ENCODE measurements around the gene TMEM184A. TPM values are rescaled to one million over a fixed set of nuclear protein-coding genes. Genes with fewer than 3 reads are reported as not detected.

Gene TMEM184A
- total and polyA plus RNA-seq, 7 donors: 0.28 to 60.3 (median 9.3) TPM; not detected in 3

- Histone ChIP-seq H3K9me3 (no peaks in the 10 kb centered on the region), H3K36me3 (peaks cover 29 to 50% (median 37%) of the 10 kb centered on the region in 4 donors), H3K27me3 (no peaks in the 10 kb centered on the region), H3K4me3 (peak overlapping the region; percentile 80 to 100 (median 96)), H3K4me1 (peaks cover 0 to 31% (median 27%) of the 10 kb centered on the region in 4 donors), H3K27ac (no peak overlapping the region)
- intact Hi-C loops (cut with DNase I): no loop called here
- WGBS, 2 donors: 92 to 93% methylated on average over 20 of the region's 20 CpGs
- no peak for DNase-seq
- TF ChIP-seq EP300 (IDR thresholded peaks at IDR 0.05) (no peak), POLR2A (IDR thresholded peaks at IDR 0.05) (no peak), CTCF (IDR thresholded peaks at IDR 0.05) (no peak), POLR2AphosphoS5 (IDR thresholded peaks at IDR 0.05) (no peak)
Observed at GRCh38 chr7:1502845-1503244, 53.2 kb downstream of the TMEM184A start.

GRCh38 chr7:1501487-1502270 lies 54.3 kb downstream of the TMEM184A start:
- no peaks in the 10 kb centered on the region for H3K9me3 ChIP-seq
- no peak overlapping the region for H3K27ac ChIP-seq
- H3K4me3 ChIP-seq: no peak overlapping the region
- no peaks in the 10 kb centered on the region for H3K27me3 ChIP-seq
- DNase-seq: no peak
- no peak for TF ChIP-seq CTCF (IDR thresholded peaks at IDR 0.05)
- WGBS, 2 donors: 91 to 93% methylated on average over 21 of the region's 21 CpGs
- H3K4me1 ChIP-seq: peaks cover 0 to 31% (median 25%) of the 10 kb centered on the region in 4 donors
- peaks cover 35 to 62% (median 45%) of the 10 kb centered on the region in 4 donors for H3K36me3 ChIP-seq
- intact Hi-C loops (cut with DNase I): no loop called here

- H3K9me3 ChIP-seq: no peaks in the 10 kb centered on the region
- H3K36me3 ChIP-seq: peaks cover 38 to 76% (median 55%) of the 10 kb centered on the region in 4 donors
- no peak for TF ChIP-seq POLR2A (IDR thresholded peaks at IDR 0.05)
- no peak for TF ChIP-seq CTCF (IDR thresholded peaks at IDR 0.05)
- TF ChIP-seq POLR2AphosphoS5 (IDR thresholded peaks at IDR 0.05): no peak
- no peak for TF ChIP-seq EP300 (IDR thresholded peaks at IDR 0.05)
- intact Hi-C loops (cut with DNase I): no loop called here
- H3K27ac ChIP-seq: no peak overlapping the region
- H3K4me3 ChIP-seq: no peak overlapping the region
- WGBS, 2 donors: 96 to 97% methylated on average over 34 of the region's 34 CpGs
- H3K4me1 ChIP-seq: peaks cover 0 to 31% (median 24%) of the 10 kb centered on the region in 4 donors
- H3K27me3 ChIP-seq: no peaks in the 10 kb centered on the region
- no peak for DNase-seq
Observed at GRCh38 chr7:1500064-1500807, 55.8 kb downstream of the TMEM184A start.

DNA sequence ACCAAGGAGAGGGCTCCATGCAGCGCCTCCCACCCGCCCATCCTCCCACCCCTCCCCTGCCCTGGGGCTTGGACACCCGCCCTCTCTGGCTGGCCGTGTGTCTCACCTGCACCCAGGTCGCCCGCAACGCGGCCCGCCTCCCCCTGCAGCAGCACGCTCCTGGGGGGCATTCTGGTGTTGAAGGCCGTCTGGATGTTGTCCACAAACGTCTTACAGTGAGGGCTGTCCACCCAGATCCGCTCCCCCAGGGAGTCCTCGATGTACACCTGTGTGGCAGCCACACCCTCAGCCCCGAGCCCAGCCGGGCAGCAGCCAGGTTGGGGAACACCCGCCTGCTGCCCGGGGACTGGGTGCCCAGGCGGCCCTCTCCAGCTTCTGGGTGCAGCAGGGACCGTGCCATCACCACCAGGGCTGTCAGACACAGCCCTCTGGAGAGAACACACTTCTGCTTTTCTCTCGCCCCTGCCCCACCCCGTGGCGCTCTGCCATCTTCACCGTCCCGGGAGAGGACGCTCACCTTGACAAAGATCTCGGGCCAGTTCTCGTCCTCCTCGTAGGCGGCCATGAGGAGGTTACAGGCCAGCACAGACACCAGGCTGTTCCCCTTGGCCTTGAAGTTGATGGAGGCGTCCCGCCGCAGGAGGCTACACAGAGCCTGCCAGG lies 56.5 kb downstream of the TMEM184A start:
- WGBS, 2 donors: 89 to 93% methylated on average over 33 of the region's 33 CpGs
- no peak for TF ChIP-seq POLR2A (IDR thresholded peaks at IDR 0.05)
- no peak for TF ChIP-seq CTCF (IDR thresholded peaks at IDR 0.05)
- TF ChIP-seq EP300 (IDR thresholded peaks at IDR 0.05): no peak
- no peak for TF ChIP-seq POLR2AphosphoS5 (IDR thresholded peaks at IDR 0.05)
- H3K36me3 ChIP-seq: peaks cover 38 to 84% (median 58%) of the 10 kb centered on the region in 4 donors
- H3K27me3 ChIP-seq: no peaks in the 10 kb centered on the region
- DNase-seq: no peak
- no peak overlapping the region for H3K4me3 ChIP-seq
- no peak overlapping the region for H3K27ac ChIP-seq
- H3K4me1 ChIP-seq: peaks cover 0 to 25% (median 21%) of the 10 kb centered on the region in 4 donors
- no peaks in the 10 kb centered on the region for H3K9me3 ChIP-seq
- intact Hi-C loops (cut with DNase I): no loop called here

Measured in sigmoid colon (tissue), 7 donors.